GM12864 (cell line): Measurements from ENCODE around the gene GALNT18.

Experiments used
- DNase-seq: peaks from one replicate; pipeline ENCODE4 v3.0.0-alpha.2; 2011; ENCODE audit warnings: low read depth
- H3K4me3 ChIP-seq: 2 replicates; pipeline ENCODE4 v1.5.1; 2011; ENCODE audit warnings: mild to moderate bottlenecking, low read depth, low read length, control low read depth
- TF ChIP-seq, protein P1 (sequence below): IDR thresholded peaks from 2 replicates; pipeline ENCODE4 v1.5.1; 2011; ENCODE audit warnings: low read depth, mild to moderate bottlenecking, moderate library complexity, low read length, control low read depth, inconsistent platforms; ENCODE audit errors: missing control alignments

GALNT18 gene

GRCh38 chr11:11428714-11429113, 193.1 kb downstream of the GALNT18 start:
- H3K4me3 ChIP-seq: no peak overlapping the region
- DNase-seq: no peak
- TF ChIP-seq, protein P1, sequence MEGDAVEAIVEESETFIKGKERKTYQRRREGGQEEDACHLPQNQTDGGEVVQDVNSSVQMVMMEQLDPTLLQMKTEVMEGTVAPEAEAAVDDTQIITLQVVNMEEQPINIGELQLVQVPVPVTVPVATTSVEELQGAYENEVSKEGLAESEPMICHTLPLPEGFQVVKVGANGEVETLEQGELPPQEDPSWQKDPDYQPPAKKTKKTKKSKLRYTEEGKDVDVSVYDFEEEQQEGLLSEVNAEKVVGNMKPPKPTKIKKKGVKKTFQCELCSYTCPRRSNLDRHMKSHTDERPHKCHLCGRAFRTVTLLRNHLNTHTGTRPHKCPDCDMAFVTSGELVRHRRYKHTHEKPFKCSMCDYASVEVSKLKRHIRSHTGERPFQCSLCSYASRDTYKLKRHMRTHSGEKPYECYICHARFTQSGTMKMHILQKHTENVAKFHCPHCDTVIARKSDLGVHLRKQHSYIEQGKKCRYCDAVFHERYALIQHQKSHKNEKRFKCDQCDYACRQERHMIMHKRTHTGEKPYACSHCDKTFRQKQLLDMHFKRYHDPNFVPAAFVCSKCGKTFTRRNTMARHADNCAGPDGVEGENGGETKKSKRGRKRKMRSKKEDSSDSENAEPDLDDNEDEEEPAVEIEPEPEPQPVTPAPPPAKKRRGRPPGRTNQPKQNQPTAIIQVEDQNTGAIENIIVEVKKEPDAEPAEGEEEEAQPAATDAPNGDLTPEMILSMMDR: no peak

DNA sequence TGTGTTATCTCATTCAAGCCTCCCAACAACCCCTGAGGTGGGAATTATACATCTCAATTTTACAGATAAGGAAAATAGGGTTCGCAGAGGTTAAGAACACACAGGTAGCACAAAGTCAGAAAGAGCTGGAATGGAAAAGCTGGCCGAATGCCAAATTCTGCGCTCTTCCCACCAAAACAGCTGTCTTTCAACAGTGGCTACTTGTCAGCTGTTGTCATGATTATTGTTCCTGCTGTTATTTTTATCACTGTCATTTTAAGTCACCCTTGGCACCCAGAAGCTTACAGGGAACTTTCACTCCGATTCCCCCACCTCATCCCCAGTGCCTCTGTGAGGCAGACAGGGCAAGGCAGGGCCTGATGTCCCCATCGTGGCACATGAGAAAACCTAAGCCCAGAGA, 194.3 kb downstream of the GALNT18 start:
- no peak for DNase-seq
- no peak overlapping the region for H3K4me3 ChIP-seq
- TF ChIP-seq, protein P1: no peak

- no peak overlapping the region for H3K4me3 ChIP-seq
- TF ChIP-seq, protein P1: no peak
- no peak for DNase-seq
Observed at GRCh38 chr11:11427140-11427539, 194.7 kb downstream of the GALNT18 start.

GRCh38 chr11:11426226-11426952, 195.4 kb downstream of the GALNT18 start:
- no peak overlapping the region for H3K4me3 ChIP-seq
- no peak for DNase-seq
- TF ChIP-seq, protein P1: no peak

GRCh38 chr11:11425806-11426205, 196.0 kb downstream of the GALNT18 start:
- no peak for DNase-seq
- no peak overlapping the region for H3K4me3 ChIP-seq
- TF ChIP-seq, protein P1: no peak

DNA sequence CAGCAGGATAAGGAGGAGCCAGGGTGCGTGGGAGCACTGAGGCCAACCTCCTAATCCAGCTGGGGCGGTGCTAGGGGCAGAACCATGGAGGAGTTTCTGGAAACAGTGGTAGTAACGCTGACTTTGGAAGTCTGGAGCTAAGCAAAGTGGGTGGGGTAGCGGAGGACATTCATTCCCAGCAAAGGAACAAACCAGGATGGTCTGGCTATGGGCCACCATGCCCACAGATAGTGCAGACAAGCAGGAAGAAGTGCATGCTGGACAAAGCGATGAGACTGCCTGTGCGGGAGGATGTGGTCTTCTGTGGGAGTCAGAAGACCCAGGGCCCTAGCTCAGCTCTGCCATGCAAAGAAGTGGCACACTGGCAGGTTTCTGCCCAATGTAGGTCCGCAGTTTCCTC, 197.1 kb downstream of the GALNT18 start:
- TF ChIP-seq, protein P1: no peak
- H3K4me3 ChIP-seq: no peak overlapping the region
- no peak for DNase-seq

DNA sequence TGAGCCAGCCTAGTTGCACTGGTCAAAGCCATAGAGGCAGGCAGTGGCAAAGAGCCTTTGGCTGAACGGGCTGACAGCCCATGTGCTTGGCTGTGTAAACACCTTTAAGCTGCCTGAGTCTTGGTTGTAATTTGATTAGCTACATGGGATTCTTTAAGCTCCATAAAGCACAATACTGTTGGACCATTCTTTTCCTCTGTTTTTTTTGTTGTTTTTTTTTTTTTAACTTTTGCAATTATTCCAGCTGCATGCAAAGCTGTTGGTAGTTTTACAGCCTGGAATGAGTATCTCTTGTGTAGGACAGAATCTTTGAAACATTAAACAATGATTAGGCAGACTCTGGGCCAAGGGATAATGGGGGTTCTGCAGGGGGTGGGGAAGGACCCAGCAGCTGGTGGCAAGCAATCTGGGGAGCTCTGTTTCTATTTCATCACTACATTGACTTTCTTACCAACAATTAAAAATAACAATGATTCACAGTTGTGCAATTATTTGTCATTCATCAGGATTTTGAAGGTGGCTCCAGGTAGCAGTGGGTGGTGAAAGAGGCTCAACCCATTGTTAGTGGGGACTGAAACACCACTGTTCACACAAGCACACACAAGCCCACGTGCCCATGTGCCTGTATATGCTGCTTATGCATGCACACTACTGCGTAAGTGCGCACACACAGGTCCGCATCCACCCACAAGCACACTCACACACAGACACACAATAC, 199.2 kb downstream of the GALNT18 start:
- TF ChIP-seq, protein P1: no peak
- no peak overlapping the region for H3K4me3 ChIP-seq
- DNase-seq: no peak
